Activated naive CD8-positive, alpha-beta T cell (primary cell): ENCODE data around the gene LHPP.

Experiments used
- H3K27ac Mint-ChIP-seq: one replicate; pipeline ENCODE4 v1.8.0; 2021; ENCODE audit warnings: mixed read lengths
- H3K27me3 Mint-ChIP-seq: one replicate; pipeline ENCODE4 v1.8.0; 2021; ENCODE audit warnings: mixed read lengths
- H3K36me3 Mint-ChIP-seq: one replicate; pipeline ENCODE4 v1.8.0; 2021; ENCODE audit warnings: mixed read lengths
- H3K4me1 Mint-ChIP-seq: one replicate; pipeline ENCODE4 v1.8.0; 2021; ENCODE audit warnings: low read depth, mixed read lengths
- H3K4me3 Mint-ChIP-seq: one replicate; pipeline ENCODE4 v1.8.0; 2021; ENCODE audit warnings: mild to moderate bottlenecking, mixed read lengths
- H3K9me3 Mint-ChIP-seq: one replicate; pipeline ENCODE4 v1.8.0; 2021; ENCODE audit warnings: low read depth, mixed read lengths

LHPP gene

GRCh38 chr10:124661660-124662180 is 200.1 kb downstream of the LHPP start:
- Mint-ChIP-seq H3K4me3 (no peak overlapping the region), H3K4me1 (peaks cover 39% of the 10 kb centered on the region), H3K27me3 (no peaks in the 10 kb centered on the region), H3K36me3 (peaks cover 4% of the 10 kb centered on the region), H3K27ac (no peak overlapping the region), H3K9me3 (no peaks in the 10 kb centered on the region)

- Mint-ChIP-seq H3K4me3 (no peak overlapping the region), H3K9me3 (no peaks in the 10 kb centered on the region), H3K4me1 (peaks cover 32% of the 10 kb centered on the region), H3K27ac (no peak overlapping the region), H3K27me3 (no peaks in the 10 kb centered on the region), H3K36me3 (peaks cover 4% of the 10 kb centered on the region)
Measured at GRCh38 chr10:124663228-124663627, 201.6 kb downstream of the LHPP start.
